BE2C (cell line): Measurements from ENCODE around the gene CASKIN1.

Experiments
- DNase-seq: peaks from one replicate; pipeline ENCODE4 v3.0.0-alpha.2; 2020
- H3K27me3 ChIP-seq: fragments of 250-450 bp; sonication (Bioruptor Pico); 2 replicates; pipeline ENCODE4 v1.5.1; 2020; ENCODE audit warnings: mild to moderate bottlenecking
- H3K36me3 ChIP-seq: fragments of 250-450 bp; sonication (Bioruptor Pico); 2 replicates; pipeline ENCODE4 v1.5.1; 2020; ENCODE audit warnings: mild to moderate bottlenecking
- H3K4me1 ChIP-seq: fragments of 250-450 bp; sonication (Bioruptor Pico); 2 replicates; pipeline ENCODE4 v1.5.1; 2020
- H3K4me3 ChIP-seq: 2 replicates; pipeline ENCODE4 v1.5.1; 2011; ENCODE audit warnings: low read depth, low read length
- H3K9me3 ChIP-seq: fragments of 250-450 bp; sonication (Bioruptor Pico); 2 replicates; pipeline ENCODE4 v1.5.1; 2020
- TF ChIP-seq, protein P1 (sequence below): IDR thresholded peaks from 2 replicates; pipeline ENCODE4 v1.5.1; 2012; ENCODE audit warnings: mild to moderate bottlenecking, low read depth, low read length

CASKIN1 gene

DNA sequence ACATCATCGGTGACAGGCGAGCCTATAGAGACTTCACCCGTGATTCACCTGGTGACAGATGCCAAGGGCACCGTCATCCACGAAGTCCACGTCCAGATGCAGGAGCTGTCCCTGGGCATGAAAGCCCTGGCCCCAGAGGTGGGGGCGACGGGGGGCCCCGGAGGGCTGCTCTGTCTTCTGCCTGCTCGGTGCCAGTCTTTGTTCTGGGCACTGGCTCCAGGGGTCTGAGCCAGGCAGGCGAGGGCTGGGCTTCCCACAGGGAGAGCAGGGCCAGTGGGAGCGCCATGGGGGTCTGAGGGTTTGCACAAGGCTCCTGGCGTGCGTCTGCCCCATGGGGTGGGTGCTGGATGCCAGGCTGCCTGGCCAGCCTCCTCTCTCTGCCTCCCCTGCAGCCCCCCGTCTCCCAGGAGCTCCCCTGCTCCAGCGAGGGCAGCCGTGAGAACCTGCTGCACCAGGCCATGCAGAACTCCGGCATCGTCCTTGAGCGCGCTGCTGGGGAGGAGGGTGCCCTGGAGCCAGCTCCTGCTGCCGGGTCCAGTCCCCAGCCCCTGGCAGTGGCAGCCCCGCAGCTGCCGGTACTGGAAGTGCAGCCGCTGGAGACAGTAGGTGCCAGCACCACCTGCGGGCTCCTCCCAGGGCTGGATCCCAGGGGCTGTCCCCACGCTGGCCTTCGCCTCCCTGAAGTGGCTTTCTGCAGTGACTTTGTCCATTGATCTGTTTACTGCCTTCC, 36.8 kb upstream of the CASKIN1 start:
- no peaks in the 10 kb centered on the region for H3K27me3 ChIP-seq
- no peak overlapping the region for H3K4me3 ChIP-seq
- DNase-seq, result no peak
- TF ChIP-seq, protein P1, sequence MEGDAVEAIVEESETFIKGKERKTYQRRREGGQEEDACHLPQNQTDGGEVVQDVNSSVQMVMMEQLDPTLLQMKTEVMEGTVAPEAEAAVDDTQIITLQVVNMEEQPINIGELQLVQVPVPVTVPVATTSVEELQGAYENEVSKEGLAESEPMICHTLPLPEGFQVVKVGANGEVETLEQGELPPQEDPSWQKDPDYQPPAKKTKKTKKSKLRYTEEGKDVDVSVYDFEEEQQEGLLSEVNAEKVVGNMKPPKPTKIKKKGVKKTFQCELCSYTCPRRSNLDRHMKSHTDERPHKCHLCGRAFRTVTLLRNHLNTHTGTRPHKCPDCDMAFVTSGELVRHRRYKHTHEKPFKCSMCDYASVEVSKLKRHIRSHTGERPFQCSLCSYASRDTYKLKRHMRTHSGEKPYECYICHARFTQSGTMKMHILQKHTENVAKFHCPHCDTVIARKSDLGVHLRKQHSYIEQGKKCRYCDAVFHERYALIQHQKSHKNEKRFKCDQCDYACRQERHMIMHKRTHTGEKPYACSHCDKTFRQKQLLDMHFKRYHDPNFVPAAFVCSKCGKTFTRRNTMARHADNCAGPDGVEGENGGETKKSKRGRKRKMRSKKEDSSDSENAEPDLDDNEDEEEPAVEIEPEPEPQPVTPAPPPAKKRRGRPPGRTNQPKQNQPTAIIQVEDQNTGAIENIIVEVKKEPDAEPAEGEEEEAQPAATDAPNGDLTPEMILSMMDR, result no peak
- H3K9me3 ChIP-seq, result no peaks in the 10 kb centered on the region
- no peaks in the 10 kb centered on the region for H3K4me1 ChIP-seq
- H3K36me3 ChIP-seq, result peaks cover 70% of the 10 kb centered on the region

DNA sequence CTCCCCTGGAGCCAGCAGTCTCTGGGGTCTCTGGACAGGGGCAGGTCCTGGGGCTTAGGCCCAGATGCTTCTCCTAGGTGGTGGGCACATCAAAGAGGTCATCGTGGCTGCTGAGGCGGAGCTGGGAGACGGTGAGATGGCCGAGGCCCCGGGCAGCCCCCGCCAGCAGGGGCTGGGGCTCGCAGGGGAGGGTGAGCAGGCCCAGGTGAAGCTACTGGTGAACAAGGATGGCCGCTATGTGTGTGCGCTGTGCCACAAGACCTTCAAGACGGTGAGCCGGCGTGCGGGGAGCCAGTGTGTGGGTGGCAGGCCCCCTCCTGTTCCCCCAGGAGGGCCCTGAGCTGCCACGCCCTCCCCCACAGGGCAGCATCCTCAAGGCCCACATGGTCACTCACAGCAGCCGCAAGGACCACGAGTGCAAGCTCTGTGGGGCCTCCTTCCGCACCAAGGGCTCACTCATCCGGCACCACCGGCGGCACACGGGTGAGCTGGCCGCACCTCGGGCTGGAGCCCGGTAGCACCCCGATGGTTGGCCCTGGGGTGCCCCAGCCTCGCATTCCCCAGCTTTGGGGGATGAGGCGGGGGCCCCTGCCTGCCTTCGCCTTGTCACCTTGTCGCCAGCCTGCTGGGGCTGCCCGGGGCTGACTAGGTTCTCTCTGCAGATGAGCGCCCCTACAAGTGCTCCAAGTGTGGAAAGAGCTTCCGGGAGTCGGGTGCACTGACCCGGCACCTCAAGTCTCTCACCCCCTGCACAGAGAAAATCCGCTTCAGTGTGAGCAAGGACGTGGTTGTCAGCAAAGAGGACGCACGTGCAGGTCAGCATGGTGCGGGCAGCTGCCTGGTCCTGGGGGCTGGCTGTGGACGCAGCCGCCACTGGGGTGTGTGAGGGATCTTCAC, 35.9 kb upstream of the CASKIN1 start:
- peaks cover 71% of the 10 kb centered on the region for H3K36me3 ChIP-seq
- no peaks in the 10 kb centered on the region for H3K4me1 ChIP-seq
- TF ChIP-seq, protein P1, result no peak
- no peaks in the 10 kb centered on the region for H3K9me3 ChIP-seq
- no peak for DNase-seq
- no peak overlapping the region for H3K4me3 ChIP-seq
- no peaks in the 10 kb centered on the region for H3K27me3 ChIP-seq

DNA sequence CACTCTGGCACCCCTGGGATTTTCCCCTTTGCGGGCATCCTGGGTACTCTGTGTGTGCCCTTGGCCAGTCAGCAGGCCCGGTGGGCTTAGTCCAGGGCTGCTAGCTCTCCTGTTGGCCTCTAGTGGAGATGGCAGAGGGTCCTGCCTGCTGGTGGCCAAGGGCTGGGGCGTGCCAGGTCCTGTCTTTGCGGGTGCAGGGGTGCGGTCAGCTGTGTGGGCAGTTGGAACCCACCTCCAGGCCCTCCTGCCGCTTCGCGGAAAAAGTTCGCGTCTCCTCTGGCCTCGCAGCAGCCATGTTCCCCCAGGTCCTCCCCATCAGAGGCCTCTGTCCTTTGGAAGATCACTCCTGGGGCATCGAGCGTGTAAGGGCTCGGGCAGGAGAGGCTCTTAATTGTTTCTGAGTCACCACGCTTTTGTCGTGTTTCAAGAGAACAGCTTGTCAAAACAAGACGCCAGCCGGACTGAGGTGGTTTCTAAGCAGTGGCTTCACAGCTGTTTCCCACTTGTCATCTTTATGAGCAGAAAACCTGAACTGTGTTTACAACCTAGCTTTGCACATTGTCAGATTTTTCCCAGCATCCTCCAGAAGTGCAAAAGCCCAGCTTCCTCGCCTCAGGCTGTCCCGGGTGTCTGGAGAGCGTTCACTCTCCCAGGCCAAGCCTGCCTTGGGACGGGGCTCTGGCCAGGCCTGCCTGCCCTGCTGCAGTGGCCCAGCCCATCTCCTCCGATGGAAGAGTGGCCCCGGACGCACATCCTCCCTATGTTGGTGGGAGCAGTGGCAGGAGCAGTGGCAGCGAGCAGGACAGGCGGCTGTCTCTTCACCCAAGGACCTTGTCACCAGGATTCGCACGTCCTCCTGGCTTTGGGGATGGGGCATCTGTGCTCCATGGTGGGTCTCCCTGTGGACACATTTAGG, 34.9 kb upstream of the CASKIN1 start:
- H3K4me1 ChIP-seq, result no peaks in the 10 kb centered on the region
- peaks cover 74% of the 10 kb centered on the region for H3K36me3 ChIP-seq
- TF ChIP-seq, protein P1, result no peak

DNA sequence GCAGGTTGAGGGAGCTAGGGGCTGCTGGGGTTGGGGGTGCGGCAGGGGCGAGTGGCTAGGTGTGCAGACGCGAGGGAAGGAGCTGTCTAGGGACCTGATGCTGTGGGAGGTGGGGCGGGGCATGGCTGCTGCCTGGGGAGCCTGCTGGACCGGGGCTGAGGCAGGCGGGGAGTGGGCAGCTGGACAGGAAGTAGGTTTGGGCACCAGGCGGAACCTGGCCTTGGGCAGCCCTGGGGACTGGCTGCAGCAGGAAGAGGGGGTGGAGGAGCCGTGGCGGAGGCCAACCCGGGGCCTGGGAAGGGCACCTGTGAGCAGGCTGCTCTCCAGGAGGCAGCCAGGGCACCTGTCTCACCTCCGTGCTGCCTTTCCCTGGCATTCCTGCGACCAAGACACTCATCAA, 34.0 kb upstream of the CASKIN1 start:
- Histone ChIP-seq H3K4me1 (no peaks in the 10 kb centered on the region), H3K4me3 (no peak overlapping the region), H3K36me3 (peaks cover 70% of the 10 kb centered on the region), H3K9me3 (no peaks in the 10 kb centered on the region), H3K27me3 (no peaks in the 10 kb centered on the region)
- TF ChIP-seq, protein P1, result no peak
- DNase-seq, result no peak

More for the DNA sequence above, 34.9 kb upstream of the CASKIN1 start:
- no peaks in the 10 kb centered on the region for H3K9me3 ChIP-seq
- no peak overlapping the region for H3K4me3 ChIP-seq
- no peak for DNase-seq
- no peaks in the 10 kb centered on the region for H3K27me3 ChIP-seq

DNA sequence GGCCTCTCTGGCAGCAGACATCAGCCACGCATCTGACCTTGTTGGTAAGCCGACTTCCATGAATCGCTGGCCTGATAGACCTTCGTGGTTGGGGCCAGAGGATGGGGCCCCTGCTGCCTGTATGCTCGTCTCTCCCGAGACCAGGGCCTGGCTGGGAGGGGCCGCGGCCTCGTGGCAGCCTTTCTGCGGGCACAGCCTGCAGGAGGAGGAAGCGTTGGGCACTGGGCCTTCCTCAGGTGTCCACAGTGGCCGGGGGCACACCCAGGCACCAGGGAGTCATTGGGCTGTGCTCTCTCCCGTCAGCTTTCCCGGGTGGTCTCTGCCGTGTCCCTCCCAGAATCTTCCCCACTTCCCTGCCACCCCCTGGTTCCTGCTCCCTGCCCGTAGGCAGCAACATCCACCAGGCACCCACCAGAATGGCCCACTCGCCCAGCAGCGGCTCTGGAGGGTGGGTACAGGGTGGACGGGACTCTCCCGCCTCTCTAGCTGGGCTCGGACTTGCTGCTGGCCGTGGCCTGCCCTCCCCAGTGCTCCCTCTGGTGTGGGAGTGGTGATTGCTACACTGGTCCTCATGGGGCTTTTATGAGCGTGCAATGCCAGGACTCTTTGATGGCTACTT, 33.3 kb upstream of the CASKIN1 start:
- TF ChIP-seq, protein P1, result no peak
- H3K9me3 ChIP-seq, result no peaks in the 10 kb centered on the region
- H3K36me3 ChIP-seq, result peaks cover 63% of the 10 kb centered on the region
- no peaks in the 10 kb centered on the region for H3K4me1 ChIP-seq
- H3K27me3 ChIP-seq, result no peaks in the 10 kb centered on the region
- no peak overlapping the region for H3K4me3 ChIP-seq
- no peak for DNase-seq
